Hepatocyte (in vitro differentiated cells): ENCODE measurements around the gene CPB1.

ENCODE experiments used
- EZH2 ChIP-seq: fragments of 200-600 bp; sonication (generic); IDR thresholded peaks from 2 replicates; pipeline ENCODE4 v1.6.1; 2016; ENCODE audit warnings: antibody characterized with exemption, mild to moderate bottlenecking, borderline replicate concordance
- TF ChIP-seq, protein P1 (sequence below): fragments of 200-600 bp; sonication (generic); IDR thresholded peaks from 2 replicates; pipeline ENCODE4 v1.5.1; 2016; ENCODE audit warnings: antibody characterized with exemption, mild to moderate bottlenecking; ENCODE audit not compliant: poor library complexity

DNA sequence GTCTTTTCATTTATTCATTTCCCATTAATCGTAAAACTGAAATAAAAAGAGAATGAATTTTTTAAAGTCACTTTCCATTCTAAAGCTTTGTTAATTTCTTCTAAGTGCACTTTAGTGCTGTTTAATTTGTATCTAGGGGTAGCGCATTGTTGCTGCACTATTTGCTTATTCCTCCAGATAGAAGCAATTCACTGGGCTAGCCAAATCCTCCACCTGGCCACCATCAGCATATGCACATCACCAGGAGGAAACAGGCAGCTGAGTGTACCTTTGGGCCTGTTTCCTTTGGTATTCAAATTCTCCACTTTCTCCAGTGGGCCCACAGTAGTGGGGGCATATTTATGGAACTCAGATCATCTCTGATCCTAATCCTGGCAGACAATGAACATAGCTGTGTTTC lies 29.8 kb upstream of the CPB1 start:
- TF ChIP-seq EZH2 = no peak
- TF ChIP-seq, protein P1, sequence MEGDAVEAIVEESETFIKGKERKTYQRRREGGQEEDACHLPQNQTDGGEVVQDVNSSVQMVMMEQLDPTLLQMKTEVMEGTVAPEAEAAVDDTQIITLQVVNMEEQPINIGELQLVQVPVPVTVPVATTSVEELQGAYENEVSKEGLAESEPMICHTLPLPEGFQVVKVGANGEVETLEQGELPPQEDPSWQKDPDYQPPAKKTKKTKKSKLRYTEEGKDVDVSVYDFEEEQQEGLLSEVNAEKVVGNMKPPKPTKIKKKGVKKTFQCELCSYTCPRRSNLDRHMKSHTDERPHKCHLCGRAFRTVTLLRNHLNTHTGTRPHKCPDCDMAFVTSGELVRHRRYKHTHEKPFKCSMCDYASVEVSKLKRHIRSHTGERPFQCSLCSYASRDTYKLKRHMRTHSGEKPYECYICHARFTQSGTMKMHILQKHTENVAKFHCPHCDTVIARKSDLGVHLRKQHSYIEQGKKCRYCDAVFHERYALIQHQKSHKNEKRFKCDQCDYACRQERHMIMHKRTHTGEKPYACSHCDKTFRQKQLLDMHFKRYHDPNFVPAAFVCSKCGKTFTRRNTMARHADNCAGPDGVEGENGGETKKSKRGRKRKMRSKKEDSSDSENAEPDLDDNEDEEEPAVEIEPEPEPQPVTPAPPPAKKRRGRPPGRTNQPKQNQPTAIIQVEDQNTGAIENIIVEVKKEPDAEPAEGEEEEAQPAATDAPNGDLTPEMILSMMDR = no peak
